ENCODE results near the gene MTMR3.

DNA sequence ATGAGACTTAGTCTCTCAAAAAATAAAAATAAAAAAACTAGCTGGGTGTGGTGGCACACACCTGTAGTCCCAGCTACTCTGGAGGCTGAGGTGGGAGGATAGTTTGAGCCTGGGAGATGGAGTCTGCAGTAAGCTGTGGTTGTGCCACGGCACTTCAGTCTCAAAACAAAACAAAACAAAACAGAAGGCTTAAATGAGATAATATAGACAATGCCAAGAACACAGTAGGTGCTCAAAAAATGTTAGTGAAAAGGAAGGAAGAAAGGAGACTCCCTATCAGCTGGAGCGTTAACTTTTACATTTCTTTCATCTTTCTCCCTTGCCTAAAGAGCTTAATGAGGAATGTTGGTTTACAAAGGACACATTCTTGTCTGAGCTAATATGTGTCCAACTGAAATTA is 40.8 kb upstream of the MTMR3 start:
- no peak for TF ChIP-seq GATA2 (IDR thresholded peaks at IDR 0.05; ENCODE audit: low read depth, low read length)
- TF ChIP-seq GATA3 (IDR thresholded peaks at IDR 0.05; ENCODE audit: low read depth, low read length) = no peak

All from SH-SY5Y (cell line).